Heart left ventricle (tissue), 16 donors: ENCODE data around the gene PSMC4. TPM values are rescaled to one million over a fixed set of nuclear protein-coding genes. Genes with fewer than 3 reads are reported as not detected.

Experiments
- ATAC-seq, 4 donors: fragments of 200-7000 bp; cut with Tn5 transposase; one replicate each; pipeline ENCODE4 v1.9.1; 2020 to 2022; ENCODE audit warnings: moderate library complexity in 4 of 4, mild to moderate bottlenecking in 3 of 4, moderate number of reproducible peaks in 1 of 4
- DNase-seq, 5 donors: peaks; one replicate each; pipeline ENCODE4 v3.0.0-alpha.2; 2020
- H3K27ac ChIP-seq, 12 donors: fragments of 200-600 bp; sonication (generic) in 4 of 12; one replicate each; pipeline versions ENCODE4 v1.5.0 to v1.8.0; 2016 to 2022; ENCODE audit warnings: mild to moderate bottlenecking in 2 of 12
- H3K27me3 ChIP-seq, 9 donors: fragments of 200-600 bp; sonication (generic) in 2 of 9; one replicate each; pipeline versions ENCODE4 v1.5.1 to v1.8.0; 2016 to 2022; ENCODE audit warnings: mild to moderate bottlenecking in 3 of 9
- H3K36me3 ChIP-seq, 9 donors: fragments of 200-600 bp; sonication (generic) in 2 of 9; one replicate each; pipeline versions ENCODE4 v1.5.0 to v1.8.0; 2018 to 2022; ENCODE audit warnings: mild to moderate bottlenecking in 2 of 9
- H3K4me1 ChIP-seq, 12 donors: fragments of 200-600 bp; sonication (generic) in 4 of 12; one replicate each; pipeline versions ENCODE4 v1.5.0 to v1.8.0; 2016 to 2022; ENCODE audit warnings: mild to moderate bottlenecking in 3 of 12
- H3K4me3 ChIP-seq, 12 donors: fragments of 200-600 bp; sonication (generic) in 4 of 12; one replicate each; pipeline versions ENCODE4 v1.5.0 to v1.8.0; 2017 to 2022; ENCODE audit warnings: mild to moderate bottlenecking in 9 of 12, moderate library complexity in 4 of 12
- H3K9me3 ChIP-seq, 12 donors: fragments of 200-600 bp; sonication (generic) in 4 of 12; one replicate each; pipeline versions ENCODE4 v1.5.0 to v1.8.0; 2016 to 2022; ENCODE audit warnings: mild to moderate bottlenecking in 1 of 12
- POLR2A ChIP-seq, 2 donors: fragments of 450-650 bp; IDR thresholded peaks; one replicate each; pipeline ENCODE4 v1.6.1; 2017; ENCODE audit warnings: antibody characterized with exemption in 2 of 2, mild to moderate bottlenecking in 2 of 2, moderate library complexity in 2 of 2
- WGBS, 4 donors: extraction: QIAGEN DNeasy Blood & Tissue Kit in 2 of 4; methylation state at CpG; one replicate each; pipeline versions ENCODE4 v1.1.5 to v1.1.7; 2013 to 2018; 5-methylcytosine and 5-hydroxymethylcytosine counted together
- intact Hi-C, 10 donors: fragments of 100-400 bp; cut with DNase I; formaldehyde crosslinking; loops; one replicate each; pipeline versions ENCODE4 v1.11.1 to v1.14.2; 2022
- polyA plus RNA-seq, 2 donors: library from polyadenylated mRNA; stranded (reverse); fragments of 200-250 nt; gene quantifications; one replicate each; pipeline ENCODE4 v1.2.3, GENCODE V29; 2013
- total RNA-seq, 9 donors: library from RNA; depleted of rRNA in 2 of 9; stranded (reverse); fragments of >200 nt in 2 of 9; fragmentation: NEBNext Ultra II Directional in 3 of 9; extraction: Animal tissue kit (Norgen Biotek cat#: 25700) in 3 of 9; gene quantifications; one replicate each; pipeline versions ENCODE4 v1.1.0 to v1.2.4, GENCODE V29; 2016 to 2023
- TF ChIP-seq, protein P1 (sequence below), 12 donors: fragments of 200-600 bp; sonication (generic) in 4 of 12; IDR thresholded peaks; one replicate each; pipeline versions ENCODE4 v1.5.0 to v1.8.0; 2018 to 2022; ENCODE audit warnings: antibody characterized with exemption in 12 of 12, mild to moderate bottlenecking in 5 of 12
- donor health status: ischemic (EF 13 %, LVEDD 7.1; RV severe dilation, severe dysfunction).
- donor health status: healthy with polysubstance abuse.
- donor health status: DM: no; HTN: yes; CAD: no.
- donor health status: DM: no; HTN: no; CAD: no.
- donor health status: ischemic (EF 25% LVEDD 6.9; RV normal size, moderate dysfunction).
- donor health status: ischemic (EF 25% LVEDD 5.7; RV mildly dilated, moderate dysfunction).
- donor health status: healthy.
- donor health status: DM: yes; HTN: yes; CAD: no.
- donor health status: ischemic (EF 35%, LVEDD 5.7; RV mildly dilated, moderate dysfunction).
- donor health status: nonischemic (EF 11% LVEDD 7.7; RV severe dilation, severe dysfunction).
- donor health status: DM: yes; HTN: yes; CAD: no.
- donor health status: PGD.
- donor health status: ischemic (EF 29% LVEDD 5.4; RV normal size, mild dysfunction).
- donor health status: nonischemic (EF 23%, LVEDD 6.1; RV moderate dilation, normal function).

The PSMC4 gene
- total and polyA plus RNA-seq, 11 donors = 58.5 to 120 (median 78.6) TPM

DNA sequence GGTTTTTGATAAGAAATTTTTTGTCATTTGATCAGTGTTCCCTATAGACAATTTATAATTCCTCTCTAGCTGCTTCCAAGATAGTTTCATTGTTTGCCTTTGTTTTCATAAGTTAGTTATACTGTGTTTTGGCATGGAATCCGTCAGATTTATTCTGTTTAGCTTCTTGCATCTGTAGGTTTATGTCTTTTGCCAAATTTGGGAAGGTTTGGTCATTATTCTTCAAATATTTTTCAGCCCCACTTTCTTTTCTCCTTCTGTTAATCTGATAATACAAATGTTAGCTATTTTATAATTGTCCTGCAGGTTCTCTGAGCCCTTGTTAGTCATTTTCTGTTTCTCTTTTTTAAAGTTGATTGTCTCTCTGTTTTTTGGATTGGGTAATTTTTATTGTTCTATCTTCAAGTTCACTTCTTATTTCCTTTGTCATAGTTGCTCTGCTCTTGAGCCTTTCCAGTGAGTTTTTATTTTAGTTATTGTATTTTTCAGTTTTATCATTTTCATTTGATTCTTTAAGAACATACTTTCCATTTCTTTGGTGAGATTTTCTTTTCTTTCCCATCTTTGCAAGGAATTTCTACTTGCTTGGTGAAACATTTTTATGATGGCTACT is 30.6 kb upstream of the PSMC4 start:
- Histone ChIP-seq H3K9me3 (peaks cover 0 to 17% (median 6%) of the 10 kb centered on the region in 12 donors), H3K36me3 (no peaks in the 10 kb centered on the region), H3K27ac (peak overlapping the region in 1 of 12 donors; percentile 79), H3K4me3 (no peak overlapping the region), H3K4me1 (peaks cover 0 to 78% (median 0%) of the 10 kb centered on the region in 12 donors), H3K27me3 (peaks cover 0 to 19% (median 0%) of the 10 kb centered on the region in 9 donors)
- intact Hi-C loops = no loop called here
- ATAC-seq (no peak), DNase-seq (no peak)
- no peak for TF ChIP-seq POLR2A (IDR thresholded peaks at IDR 0.05)
- TF ChIP-seq, protein P1, sequence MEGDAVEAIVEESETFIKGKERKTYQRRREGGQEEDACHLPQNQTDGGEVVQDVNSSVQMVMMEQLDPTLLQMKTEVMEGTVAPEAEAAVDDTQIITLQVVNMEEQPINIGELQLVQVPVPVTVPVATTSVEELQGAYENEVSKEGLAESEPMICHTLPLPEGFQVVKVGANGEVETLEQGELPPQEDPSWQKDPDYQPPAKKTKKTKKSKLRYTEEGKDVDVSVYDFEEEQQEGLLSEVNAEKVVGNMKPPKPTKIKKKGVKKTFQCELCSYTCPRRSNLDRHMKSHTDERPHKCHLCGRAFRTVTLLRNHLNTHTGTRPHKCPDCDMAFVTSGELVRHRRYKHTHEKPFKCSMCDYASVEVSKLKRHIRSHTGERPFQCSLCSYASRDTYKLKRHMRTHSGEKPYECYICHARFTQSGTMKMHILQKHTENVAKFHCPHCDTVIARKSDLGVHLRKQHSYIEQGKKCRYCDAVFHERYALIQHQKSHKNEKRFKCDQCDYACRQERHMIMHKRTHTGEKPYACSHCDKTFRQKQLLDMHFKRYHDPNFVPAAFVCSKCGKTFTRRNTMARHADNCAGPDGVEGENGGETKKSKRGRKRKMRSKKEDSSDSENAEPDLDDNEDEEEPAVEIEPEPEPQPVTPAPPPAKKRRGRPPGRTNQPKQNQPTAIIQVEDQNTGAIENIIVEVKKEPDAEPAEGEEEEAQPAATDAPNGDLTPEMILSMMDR (IDR thresholded peaks at IDR 0.05) = no peak
- 63 to 72% (median 68%) methylated on average over 1 of the region's 1 CpG for WGBS, 4 donors

DNA sequence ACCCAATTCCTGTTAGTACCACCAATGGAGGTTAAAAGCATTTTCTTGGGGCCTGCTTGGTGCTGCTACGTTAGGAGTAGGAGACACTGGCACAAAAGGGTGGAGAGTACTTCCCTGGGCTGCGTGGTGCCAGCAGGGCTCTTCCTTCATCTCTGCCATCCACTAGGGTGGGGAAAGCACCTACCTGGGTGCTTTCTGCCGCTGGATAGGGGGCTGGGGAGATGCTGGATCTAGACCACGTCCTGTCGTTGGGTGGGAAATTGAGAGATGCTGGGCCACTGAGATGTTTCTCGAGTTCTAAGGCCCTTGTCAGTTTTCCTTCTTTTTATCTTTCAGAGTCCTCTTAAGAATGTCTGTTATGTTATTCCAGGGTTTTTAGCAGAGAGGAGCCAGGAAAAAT is 29.8 kb upstream of the PSMC4 start:
- ATAC-seq = no peak
- 55 to 60% (median 57%) methylated on average over 6 of the region's 6 CpGs for WGBS, 4 donors
- peak overlapping the region in 1 of 12 donors; percentile 18 for H3K4me3 ChIP-seq
- no peak for DNase-seq
- intact Hi-C loops = no loop called here
- no peaks in the 10 kb centered on the region for H3K36me3 ChIP-seq
- no peak for TF ChIP-seq POLR2A (IDR thresholded peaks at IDR 0.05)
- TF ChIP-seq, protein P1 (IDR thresholded peaks at IDR 0.05) = no peak
- peaks cover 0 to 21% (median 0%) of the 10 kb centered on the region in 9 donors for H3K27me3 ChIP-seq
- H3K27ac ChIP-seq = peak overlapping the region in 3 of 12 donors; percentile 39 to 79 (median 52)
- H3K4me1 ChIP-seq = peaks cover 0 to 74% (median 0%) of the 10 kb centered on the region in 12 donors
- H3K9me3 ChIP-seq = peaks cover 0 to 17% (median 6%) of the 10 kb centered on the region in 12 donors

DNA sequence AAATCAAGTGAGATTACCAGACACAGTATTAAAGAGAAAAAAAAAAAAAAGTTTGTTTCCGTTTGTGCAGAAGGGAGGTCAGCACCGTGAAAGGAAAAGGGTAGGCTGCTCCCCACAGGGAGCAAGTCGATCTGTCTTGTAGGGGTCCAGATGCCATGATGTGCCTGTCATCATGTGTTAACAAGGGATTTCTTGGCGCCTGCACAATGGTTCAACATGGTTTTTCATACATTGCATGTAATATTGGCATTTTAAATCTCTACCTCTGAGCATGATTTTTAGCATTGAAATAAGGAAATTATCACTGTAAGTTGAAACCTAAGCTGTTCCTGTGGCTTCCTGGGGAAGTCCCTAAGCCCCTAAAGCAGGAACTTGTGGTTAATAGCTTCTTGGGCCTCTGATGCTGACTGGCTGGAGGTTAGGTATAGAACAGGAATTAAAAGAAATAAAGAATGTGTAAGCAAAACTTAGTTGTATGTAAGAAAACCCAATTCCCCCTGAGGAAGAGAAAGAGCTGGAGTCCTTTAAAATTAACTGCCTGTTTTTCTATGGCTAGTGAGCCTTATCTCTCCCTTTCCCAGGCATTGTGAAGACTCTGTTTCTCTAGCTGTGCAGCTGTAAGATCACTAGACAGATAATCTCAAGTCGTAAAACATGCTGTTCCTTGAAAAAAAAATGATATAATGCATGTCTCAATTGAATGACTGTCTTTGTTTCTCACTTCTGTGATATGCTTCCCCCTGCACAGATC is 29.2 kb upstream of the PSMC4 start:
- Histone ChIP-seq H3K9me3 (peaks cover 0 to 17% (median 6%) of the 10 kb centered on the region in 12 donors), H3K4me1 (peaks cover 0 to 68% (median 0%) of the 10 kb centered on the region in 12 donors), H3K27me3 (peaks cover 0 to 18% (median 0%) of the 10 kb centered on the region in 9 donors), H3K4me3 (peak overlapping the region in 1 of 12 donors; percentile 18), H3K36me3 (no peaks in the 10 kb centered on the region), H3K27ac (peak overlapping the region in 3 of 12 donors; percentile 4 to 79 (median 17))
- no peak for TF ChIP-seq POLR2A (IDR thresholded peaks at IDR 0.05)
- TF ChIP-seq, protein P1 (IDR thresholded peaks at IDR 0.05) = no peak
- 22 to 29% (median 23%) methylated on average over 5 of the region's 5 CpGs for WGBS, 4 donors
- DNase-seq (peak in 1 of 5 donors; percentile 14), ATAC-seq (peak in 3 of 4 donors; percentile 54 to 73 (median 70))
- intact Hi-C loops = no loop called here

DNA sequence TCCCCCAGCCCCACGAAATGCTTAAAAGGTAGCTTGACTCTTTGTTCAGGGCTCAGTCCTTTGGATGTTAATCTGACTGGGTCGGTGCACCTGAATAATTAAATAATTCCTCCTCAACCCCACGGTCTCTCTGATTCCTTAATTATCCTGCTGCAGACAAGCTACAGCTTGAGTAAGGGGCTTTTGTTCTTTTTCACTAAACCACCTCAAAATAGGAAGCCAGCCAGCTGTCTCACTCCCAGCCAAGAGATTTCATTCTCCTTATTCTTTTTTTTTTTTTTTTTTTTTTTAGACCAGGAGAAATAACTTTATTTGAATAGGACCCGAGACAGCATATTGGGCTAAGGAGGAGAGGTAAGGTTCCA is 28.6 kb upstream of the PSMC4 start:
- TF ChIP-seq, protein P1 (IDR thresholded peaks at IDR 0.05) = no peak
- TF ChIP-seq POLR2A (IDR thresholded peaks at IDR 0.05) = no peak
- no peak for DNase-seq
- peak overlapping the region in 1 of 12 donors; percentile 15 for H3K4me3 ChIP-seq
- ATAC-seq = no peak
- no peaks in the 10 kb centered on the region for H3K36me3 ChIP-seq
- H3K27me3 ChIP-seq = peaks cover 0 to 16% (median 0%) of the 10 kb centered on the region in 9 donors
- peaks cover 0 to 17% (median 6%) of the 10 kb centered on the region in 12 donors for H3K9me3 ChIP-seq
- intact Hi-C loops = no loop called here
- peaks cover 0 to 64% (median 0%) of the 10 kb centered on the region in 12 donors for H3K4me1 ChIP-seq
- H3K27ac ChIP-seq = peak overlapping the region in 3 of 12 donors; percentile 4 to 79 (median 17)
- WGBS, 4 donors = 46 to 55% (median 51%) methylated on average over 4 of the region's 4 CpGs
